GM21423 (cell line): ENCODE measurements around the gene ZNF423.

Experiments
- ATAC-seq: cut with Tn5 transposase; IDR thresholded peaks from one replicate; pipeline ENCODE4 v1.9.1; 2021; ENCODE audit warnings: mild to moderate bottlenecking, moderate library complexity; ENCODE audit not compliant: unreplicated experiment

Gene ZNF423

DNA sequence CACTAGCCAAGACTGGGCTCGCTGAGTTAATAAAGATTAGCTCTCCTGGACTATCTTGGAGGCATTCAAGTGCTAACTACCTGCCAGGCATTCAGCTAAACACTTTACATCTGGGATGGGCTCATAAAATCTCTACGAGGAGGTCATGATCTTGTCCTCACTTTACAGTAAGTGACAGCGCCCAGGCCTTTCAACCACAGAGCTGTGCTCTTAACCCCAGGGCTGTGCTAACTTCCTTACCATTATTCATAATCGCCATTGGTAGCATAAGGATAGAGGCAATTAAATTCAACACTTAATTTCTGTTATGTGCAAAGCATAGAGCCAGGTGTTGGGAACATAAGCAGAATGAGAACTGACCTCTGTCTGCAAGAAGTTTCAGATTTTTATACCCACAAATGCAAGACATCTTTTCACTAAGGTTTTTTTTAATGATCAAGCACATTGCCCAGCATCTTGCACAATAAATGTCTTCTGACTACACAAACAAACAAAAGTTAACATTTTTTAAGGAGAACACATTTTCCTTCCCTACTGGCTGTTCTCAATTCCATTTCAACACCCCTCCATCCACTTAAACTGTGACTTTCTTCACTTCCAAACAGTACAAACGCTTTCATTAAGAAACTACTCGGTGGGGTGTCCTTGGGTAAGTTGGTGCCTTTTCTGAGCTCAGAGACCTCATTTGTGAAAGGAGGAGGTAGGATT, 310.0 kb downstream of the ZNF423 start:
- ATAC-seq = no peak

DNA sequence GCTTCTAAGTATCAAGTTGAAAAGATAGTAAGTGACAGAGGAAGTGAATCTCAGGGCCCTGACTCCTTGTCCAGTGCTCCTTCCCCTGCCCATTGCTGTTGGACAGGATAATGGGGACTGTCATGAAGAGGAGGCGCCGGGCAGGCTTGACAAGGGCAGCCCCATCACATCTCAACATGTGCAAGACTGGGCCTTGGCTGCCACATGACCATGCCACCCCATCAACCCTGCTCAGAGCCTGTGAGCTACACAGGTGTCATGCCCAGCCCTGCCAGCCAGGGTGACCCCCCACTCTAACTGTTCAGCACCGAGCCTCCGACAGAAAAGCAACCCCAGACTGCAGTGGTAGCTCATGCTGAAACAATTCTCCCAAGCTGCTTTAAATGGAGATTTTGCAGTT, 310.7 kb downstream of the ZNF423 start:
- ATAC-seq = no peak

- ATAC-seq = no peak
Measured at GRCh38 chr16:49544828-49545227, 311.1 kb downstream of the ZNF423 start.

- ATAC-seq = no peak
Measured at GRCh38 chr16:49543631-49543946, 312.3 kb downstream of the ZNF423 start.

DNA sequence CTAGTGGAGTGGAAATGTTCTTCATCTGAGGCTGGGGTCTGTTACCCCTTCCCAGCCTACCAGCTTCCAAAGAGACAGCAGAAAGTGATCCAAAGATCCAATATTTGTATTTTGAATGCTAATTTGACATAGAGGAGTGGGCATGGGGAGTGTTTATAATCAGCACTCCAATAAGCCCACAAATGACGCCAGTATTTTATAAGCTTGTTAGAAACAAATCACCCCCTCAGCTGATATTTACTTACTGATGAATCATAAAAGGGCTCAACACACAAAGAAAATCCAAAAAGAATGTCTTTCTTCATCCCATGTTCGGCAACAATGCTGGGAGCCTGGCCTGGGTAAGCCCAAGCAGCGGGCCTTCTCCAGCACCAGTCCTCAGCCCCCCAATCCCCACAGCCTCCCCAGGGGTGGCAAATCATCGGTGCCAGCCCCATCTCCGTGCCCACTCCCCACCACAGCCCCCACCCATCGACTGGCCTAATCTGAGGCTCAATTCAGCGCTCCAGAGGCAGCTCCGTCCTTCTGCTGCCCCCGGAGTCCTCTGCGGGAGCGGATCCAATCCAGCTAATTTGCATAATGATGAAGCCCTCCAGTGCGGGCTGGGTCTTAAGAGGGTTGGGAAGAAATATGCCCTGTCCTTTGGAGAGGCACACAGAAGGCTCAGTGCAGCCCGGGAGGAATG, 312.8 kb downstream of the ZNF423 start:
- ATAC-seq = no peak

GRCh38 chr16:49542391-49542891, 313.5 kb downstream of the ZNF423 start:
- ATAC-seq = no peak

GRCh38 chr16:49540836-49541235, 315.1 kb downstream of the ZNF423 start:
- no peak for ATAC-seq

- ATAC-seq = no peak
Measured at GRCh38 chr16:49539758-49540157, 316.2 kb downstream of the ZNF423 start.

DNA sequence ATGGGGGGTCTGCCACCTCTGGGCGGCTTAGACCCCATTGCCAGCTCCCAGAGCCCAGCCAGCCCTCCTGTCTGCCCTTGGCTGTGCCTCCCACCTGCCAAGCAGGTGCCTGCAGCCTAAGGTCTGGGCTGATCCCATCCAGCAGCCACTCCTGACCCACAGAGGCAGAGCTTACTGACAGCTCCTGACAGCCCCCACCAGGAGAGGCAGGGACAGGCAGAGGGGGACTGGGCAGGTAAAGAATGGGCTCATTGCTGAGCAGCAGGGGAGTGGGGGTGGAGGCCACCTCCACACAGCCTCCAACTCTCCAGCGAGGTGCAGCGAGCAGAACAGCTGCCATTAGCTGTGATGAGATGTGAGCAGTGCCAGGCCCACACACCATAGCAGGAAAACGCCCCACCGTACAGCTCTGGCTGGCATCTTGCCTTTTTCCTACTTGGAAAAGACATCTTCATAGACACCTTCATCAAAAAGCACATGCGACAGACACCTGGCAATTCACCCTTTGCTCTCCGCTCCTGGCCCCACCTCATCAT, 317.9 kb downstream of the ZNF423 start:
- ATAC-seq = no peak

GRCh38 chr16:49534901-49535610, 320.9 kb downstream of the ZNF423 start:
- no peak for ATAC-seq

GRCh38 chr16:49533422-49533821, 322.5 kb downstream of the ZNF423 start:
- no peak for ATAC-seq

DNA sequence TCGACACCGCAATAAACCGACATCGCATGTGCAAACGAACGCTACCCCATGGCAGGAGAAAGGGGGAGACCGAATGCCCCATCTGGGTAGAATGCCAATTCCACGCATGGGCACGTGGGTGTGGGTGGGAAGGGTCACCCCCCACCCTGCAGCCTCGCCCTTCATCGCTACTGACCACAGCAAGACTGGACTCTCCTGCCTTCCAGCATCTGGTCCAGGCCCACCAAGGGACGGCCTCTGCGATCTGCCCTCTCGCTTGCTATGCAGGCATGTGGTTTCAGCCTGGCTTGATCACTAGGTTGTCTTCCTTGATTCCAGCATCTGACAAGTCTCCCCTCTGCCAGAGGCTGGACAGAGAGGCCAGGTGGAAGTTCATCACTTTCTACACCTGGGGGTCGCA, 323.0 kb downstream of the ZNF423 start:
- ATAC-seq = no peak

DNA sequence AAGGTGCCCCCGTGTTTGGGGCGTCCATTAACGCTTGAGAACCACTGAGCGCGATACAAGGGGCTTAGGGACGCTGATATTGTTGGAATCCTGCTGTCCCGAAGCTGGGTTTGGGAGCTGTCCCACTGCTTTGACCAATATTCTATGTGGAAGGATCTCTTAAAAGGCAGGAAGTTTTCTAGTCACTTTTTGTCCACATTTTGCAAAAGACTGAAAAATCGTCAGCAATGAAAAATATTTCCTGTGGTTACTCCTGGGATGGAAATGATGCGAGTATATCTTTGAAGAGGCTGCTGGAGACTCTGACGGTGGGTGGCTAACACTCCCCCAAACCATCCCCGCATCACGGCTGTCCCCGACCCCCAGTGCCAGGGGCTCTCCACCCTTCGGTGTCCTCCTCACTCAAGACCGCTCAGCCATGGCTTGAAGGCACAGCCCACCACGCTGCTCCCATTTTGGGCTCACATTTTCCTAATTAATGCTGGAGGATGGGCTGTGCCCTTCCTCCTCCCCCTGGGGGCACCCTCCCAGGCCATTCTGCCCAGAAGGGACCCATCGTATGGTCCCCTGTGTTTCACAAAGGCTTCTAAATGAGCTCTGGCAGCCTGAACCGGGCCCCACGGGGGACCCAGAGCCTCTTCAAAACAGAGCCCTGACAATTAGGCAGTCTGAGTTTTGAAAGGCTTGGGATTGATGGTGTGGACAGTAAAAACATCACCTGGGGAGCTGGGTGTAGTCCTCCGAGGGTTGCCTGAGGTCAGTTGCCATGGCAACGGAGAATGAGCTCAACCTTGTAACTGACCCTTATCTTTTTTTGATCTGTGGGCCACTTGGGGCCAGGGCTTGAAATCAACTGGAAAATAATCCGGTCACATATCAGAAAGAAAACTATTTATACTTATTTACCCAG, 323.7 kb downstream of the ZNF423 start:
- no peak for ATAC-seq

DNA sequence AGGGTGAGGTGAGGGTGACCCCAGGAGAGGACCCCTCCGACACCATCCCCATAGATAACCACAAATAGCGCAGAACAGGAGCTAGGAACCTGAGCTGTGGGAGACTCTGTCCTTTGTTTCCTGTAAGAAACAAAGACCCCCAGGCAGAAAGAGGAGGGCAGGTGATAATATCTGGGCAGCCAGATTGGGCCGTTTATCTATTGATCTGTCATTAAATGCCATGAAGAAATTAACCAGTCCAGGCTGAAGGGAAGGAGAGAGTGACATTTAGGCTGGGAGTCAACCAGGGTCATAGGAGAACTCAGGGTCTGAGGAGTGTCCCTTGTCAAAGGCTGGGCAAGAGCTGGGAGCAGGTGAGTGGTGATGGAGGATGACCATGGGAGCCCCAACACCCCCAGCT, 324.5 kb downstream of the ZNF423 start:
- no peak for ATAC-seq

GRCh38 chr16:49530427-49530970, 325.4 kb downstream of the ZNF423 start:
- ATAC-seq = no peak

DNA sequence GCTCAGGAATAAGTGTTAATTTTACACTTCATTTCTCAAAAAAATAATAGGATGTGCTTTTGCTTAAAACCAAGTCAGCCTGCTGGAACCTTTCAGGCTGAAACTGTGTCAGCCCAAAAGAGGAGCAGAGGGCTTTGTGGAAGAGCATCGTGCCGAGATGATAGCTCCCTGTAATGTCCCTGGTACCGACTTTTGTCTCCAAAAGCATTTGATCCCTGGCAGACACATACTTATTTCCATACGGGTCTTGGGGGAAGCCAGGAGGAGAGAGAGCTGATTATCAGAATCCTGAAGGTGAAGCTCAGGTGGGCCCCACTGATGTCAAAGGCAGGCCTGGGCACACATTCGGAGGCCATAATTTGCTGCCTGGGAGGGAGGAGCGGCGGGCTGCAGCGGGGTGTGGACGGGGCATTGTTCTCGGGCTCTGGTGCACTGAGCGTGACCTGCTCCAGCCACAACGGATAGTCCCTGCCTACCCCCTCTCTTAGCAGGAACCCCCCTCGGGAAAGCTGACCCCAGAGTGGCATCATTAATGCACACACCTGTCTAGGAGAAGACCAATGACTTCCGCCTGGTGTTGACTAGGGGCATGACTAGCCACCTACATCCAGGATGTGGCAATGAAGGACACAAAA, 326.4 kb downstream of the ZNF423 start:
- ATAC-seq = no peak

DNA sequence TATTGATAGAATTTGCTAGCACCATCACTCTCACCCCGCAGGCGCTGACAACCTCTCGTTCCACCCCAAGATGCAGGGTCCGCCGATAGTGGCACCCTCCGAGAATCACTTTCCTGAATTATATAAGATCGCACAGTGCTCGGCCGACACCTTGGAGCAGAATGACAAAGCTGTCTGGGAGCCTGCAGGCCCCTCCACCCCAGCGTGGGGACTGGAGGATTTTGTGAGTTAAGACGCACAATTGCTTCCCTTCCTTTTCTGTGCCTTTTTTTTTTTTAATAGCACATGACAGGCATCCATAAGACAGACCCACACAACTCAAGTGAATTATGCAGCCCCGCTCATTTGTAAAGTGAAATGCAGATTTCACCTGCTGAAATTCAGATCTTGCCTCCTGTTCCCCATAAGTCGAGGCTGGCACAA, 327.0 kb downstream of the ZNF423 start:
- no peak for ATAC-seq

DNA sequence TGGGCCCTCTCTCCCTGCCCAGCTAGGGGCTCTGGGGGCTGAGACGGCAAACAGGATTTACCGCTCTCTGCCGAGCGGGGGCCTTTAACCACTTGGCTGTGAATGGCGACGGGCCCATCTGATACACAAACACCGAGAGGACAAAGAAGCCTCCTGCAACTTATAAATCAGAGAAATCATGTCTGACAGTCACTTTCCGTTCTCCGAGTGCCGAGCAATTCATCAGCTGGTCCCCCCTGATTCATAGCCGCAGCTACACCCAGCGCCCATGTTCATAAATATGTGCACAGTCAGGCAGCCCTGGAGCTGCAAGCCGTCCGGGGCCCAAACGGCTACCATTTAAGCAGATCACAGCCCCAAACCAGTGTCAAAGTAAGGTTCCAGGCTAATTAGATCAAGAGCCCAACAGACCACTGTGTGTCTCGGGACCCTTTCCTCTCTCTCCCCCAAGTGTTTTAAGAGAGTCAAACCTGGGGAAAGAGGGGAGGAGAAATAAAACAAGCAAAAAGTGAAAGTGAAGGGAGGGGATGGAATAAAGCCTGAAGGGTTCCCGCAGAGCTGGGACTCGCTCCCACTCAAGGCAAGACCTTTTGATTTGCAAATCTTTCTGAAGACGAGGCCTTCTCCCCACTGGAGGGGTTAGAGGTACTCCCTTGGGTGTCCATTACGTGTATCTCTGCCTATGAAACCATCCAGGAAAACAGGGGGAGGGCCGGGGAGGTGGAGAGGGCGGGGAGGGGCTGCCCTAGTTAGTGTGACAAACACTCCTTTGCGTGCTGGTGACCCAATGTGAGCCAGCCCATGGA, 327.6 kb downstream of the ZNF423 start:
- no peak for ATAC-seq

DNA sequence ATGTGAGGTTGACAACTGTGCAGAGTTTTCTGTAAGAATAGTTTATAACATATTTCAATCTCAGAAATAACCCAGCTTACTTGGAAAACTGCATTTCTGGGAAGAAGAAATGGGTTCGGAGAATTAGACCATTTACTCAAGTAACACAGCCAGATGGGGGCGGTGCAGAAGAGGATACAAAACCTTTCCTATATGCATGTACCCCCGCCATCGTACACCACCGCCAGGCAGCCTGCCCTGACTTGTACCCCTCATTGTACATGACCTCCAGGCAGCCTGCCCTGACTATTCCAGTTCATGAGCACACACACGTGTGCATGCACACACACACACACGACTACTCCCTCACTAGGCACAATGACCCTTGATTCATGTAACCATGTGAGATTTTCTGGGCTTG, 328.3 kb downstream of the ZNF423 start:
- ATAC-seq = no peak
